ENCODE data around the gene ZDHHC16.
"Not testable (repeated sequence)": the region's sequence is repeated elsewhere in the genome, so short reads cannot be mapped to it uniquely, and the experiment has no call there.

The ZDHHC16 gene

DNA sequence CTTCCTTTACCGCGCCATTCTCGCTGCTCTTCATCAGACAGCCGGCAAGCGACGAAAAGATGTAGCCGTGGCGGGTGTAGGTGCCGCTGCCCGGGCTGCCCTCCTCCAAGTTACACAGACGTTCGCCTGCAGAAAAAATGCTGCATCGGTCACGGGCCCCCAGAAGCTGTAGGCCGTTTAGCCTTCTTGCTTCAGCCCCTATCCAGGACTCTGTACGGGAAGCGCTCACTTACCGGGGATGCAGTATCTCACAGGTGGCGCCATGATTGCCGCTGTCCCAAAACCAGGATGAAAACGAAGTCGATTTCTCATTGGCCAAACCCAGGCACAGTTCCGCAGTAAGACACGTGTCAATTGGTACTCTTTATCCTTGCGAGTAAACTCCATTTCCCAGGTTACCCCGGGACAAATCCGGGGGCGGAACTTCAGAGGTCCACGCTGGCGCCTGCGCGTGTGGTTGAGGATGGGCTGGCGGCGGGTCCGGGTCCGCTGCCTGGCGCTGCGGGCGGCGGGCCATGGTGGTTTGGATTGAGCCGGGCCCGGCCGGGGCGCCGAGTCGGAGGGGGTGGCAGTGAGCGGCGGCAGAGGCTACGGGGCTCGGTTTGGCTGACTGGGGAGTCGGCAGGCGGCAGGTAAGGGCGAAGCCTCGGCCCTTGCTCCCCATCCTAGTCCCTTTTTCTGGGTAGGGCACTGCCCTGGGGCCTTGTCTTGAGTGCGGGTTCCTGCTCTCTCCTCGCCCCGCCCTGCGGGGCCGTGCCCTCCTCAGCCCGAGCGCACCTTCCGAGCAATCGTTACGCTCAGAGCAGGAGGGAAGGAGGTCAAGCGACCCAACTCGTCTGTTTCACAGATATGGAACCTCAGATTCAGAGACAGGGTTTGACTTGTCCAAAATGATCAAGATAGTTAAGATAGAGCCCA lies at the start of gene ZDHHC16, which contains the start of gene EXOSC1:
Gene ZDHHC16 (plus strand): TSS at position 454 of the 918 bp plus-strand sequence. CDS start 5,501 bp downstream, outside the sequence.
Gene EXOSC1 (minus strand): TSS at position 285 of the 918 bp plus-strand sequence. CDS start 21 bp downstream, at position 264.
- peak within 1 kb of the TSS; percentile 97 for H3K4me3 ChIP-seq (ENCODE audit: low read length)
- peak; percentile 90 for DNase-seq (ENCODE audit: low read depth)
- TF ChIP-seq, protein P1, sequence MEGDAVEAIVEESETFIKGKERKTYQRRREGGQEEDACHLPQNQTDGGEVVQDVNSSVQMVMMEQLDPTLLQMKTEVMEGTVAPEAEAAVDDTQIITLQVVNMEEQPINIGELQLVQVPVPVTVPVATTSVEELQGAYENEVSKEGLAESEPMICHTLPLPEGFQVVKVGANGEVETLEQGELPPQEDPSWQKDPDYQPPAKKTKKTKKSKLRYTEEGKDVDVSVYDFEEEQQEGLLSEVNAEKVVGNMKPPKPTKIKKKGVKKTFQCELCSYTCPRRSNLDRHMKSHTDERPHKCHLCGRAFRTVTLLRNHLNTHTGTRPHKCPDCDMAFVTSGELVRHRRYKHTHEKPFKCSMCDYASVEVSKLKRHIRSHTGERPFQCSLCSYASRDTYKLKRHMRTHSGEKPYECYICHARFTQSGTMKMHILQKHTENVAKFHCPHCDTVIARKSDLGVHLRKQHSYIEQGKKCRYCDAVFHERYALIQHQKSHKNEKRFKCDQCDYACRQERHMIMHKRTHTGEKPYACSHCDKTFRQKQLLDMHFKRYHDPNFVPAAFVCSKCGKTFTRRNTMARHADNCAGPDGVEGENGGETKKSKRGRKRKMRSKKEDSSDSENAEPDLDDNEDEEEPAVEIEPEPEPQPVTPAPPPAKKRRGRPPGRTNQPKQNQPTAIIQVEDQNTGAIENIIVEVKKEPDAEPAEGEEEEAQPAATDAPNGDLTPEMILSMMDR (conservative IDR thresholded peaks at IDR 0.05; ENCODE audit: low read depth, low read length) = peak; percentile 20

DNA sequence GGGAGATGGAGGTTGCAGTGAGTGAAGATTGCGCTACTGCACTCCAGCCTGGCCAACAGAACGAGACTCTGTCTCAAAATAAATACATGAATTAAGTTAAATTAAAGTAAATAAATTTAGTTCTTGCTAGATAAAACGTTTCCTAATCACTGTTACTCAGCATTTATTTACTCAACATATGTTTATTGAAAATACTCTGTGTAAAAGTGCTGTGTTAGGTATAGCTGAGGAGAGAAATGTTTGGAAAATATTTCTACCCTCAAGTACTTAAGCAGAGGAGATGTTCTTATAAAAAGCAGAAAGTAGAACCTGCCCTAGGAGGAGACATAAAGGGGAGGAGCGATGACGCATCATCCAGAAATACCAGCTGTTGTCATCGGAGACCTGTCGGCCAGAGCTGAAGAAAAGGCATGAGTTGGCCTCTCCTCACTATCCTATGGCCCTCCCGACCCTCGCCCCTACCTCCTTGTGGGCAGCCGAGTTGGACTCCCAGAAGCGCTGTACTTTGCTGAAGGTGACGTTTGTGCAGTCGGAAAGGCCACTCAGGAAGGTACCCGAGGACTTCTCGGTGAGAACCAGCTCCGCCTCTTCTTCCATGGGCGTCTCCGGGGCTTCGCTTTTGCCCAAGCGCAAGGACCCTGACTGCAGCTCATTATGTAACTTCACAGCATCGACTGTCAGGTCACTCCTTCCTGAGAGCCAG lies 46.0 kb upstream of the ZDHHC16 start:
- no peak for DNase-seq (ENCODE audit: low read depth)
- H3K4me3 ChIP-seq (ENCODE audit: low read length) = peak overlapping the region; percentile 95
- TF ChIP-seq, protein P1 (conservative IDR thresholded peaks at IDR 0.05; ENCODE audit: low read depth, low read length) = no peak

DNA sequence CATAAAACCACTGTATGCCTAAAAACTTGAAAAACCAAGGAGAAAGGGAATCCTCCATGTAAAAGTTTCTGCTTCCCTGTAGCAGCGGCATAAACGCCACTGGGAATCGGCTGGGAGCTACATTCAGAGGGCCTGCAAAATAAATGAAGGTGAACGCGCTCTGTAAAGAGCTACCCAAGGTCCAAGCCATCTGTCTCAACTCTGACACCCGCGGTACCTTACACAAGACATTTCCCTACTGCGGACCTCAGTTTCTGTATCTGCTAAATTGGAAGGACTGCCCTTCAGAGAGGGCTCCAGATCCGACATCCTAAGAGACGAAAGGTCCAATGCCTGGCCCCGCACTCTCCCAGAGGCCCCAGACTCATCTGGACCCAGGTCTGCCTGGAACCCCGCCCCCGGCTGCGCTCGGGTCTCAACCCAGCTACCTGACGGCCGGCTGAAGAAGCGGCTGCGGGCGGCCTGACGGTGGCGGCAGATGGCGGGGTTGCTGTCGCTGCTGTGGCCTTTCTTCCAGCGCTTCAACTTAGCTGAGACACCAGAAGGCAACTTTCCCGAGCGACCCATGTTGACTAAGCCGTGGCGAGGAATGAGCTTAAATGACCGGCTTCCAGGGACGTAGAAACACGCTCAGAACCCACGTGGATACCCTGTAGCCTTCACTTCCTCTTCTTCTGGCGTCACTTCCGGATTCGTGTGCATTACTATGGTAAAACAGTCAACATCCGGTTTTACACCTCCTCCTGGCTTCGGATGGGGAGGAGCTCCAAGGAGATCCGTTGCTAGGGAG lies 45.1 kb upstream of the ZDHHC16 start, which contains the start of gene RRP12:
Gene RRP12 (minus strand): TSS at position 676 of the 790 bp plus-strand sequence. CDS start 109 bp downstream, at position 567.
- peak; percentile 92 for DNase-seq (ENCODE audit: low read depth)
- peak within 1 kb of the TSS; percentile 95 for H3K4me3 ChIP-seq (ENCODE audit: low read length)
- TF ChIP-seq, protein P1 (conservative IDR thresholded peaks at IDR 0.05; ENCODE audit: low read depth, low read length) = peak; percentile 27

DNA sequence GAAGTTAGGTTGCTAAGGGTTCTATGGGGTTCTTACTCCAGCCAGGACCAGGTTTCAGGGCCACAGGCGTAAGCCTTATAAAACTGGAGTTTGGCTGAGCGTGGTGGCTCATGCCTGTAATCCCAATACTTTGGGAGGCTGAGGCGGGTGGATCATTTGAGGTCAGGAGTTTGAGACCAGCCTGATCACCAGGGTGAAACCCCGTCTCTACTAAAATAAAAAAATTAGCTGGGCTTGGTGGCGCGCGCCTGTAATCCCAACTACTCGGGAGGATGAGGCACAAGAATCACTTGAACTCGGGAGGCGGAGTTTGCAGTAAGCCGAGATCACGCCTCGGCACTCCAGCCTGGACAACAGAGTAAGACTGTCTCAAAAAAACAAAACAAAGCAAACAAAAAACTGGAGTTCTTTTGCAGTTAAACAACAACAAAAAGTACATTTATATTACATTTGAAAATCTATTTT lies 44.5 kb upstream of the ZDHHC16 start:
- TF ChIP-seq, protein P1 (conservative IDR thresholded peaks at IDR 0.05; ENCODE audit: low read depth, low read length) = no peak
- DNase-seq (ENCODE audit: low read depth) = no peak
- H3K4me3 ChIP-seq (ENCODE audit: low read length) = peak overlapping the region; percentile 95

DNA sequence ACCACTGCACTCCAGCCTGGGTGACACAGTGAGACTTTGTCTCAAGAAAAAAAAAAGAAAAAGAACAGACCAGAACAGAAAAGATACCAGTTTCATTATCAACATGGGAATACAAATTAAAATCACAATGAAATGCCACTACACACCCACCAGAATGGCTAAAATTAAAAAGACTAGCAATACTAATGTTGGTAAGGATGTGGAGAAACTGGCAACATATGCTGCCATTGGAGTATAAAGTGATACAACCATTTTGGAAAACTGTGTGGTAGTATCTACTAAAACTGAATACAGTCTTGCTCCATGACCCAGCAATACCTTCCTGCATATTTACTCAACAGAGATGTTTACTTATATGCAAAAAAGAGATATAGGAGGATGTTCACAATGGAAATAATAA lies 41.9 kb upstream of the ZDHHC16 start:
- no peak overlapping the region for H3K4me3 ChIP-seq (ENCODE audit: low read length)
- TF ChIP-seq, protein P1 (conservative IDR thresholded peaks at IDR 0.05; ENCODE audit: low read depth, low read length) = no peak
- DNase-seq (ENCODE audit: low read depth) = no peak

DNA sequence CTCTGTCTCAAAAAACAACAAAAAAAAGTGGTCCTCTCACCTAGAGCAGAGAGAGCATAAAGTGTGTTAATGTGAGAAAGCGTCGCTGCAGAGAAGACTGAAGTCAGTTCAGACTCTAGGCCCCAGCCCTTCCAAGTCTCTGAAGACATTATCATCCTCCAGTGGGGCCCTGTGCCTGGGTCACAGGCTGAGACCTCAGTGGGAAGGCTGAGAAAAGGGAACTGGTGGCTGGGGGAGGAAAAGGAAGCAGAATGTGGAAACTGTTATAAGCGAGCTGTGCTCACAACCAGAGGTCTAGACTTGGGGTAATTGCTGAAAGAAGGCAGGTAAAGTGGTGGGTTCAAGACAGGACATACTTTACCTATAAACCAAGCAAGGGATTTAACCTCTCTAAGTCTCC lies 39.9 kb upstream of the ZDHHC16 start:
- no peak for DNase-seq (ENCODE audit: low read depth)
- TF ChIP-seq, protein P1 (conservative IDR thresholded peaks at IDR 0.05; ENCODE audit: low read depth, low read length) = no peak
- H3K4me3 ChIP-seq (ENCODE audit: low read length) = no peak overlapping the region

DNA sequence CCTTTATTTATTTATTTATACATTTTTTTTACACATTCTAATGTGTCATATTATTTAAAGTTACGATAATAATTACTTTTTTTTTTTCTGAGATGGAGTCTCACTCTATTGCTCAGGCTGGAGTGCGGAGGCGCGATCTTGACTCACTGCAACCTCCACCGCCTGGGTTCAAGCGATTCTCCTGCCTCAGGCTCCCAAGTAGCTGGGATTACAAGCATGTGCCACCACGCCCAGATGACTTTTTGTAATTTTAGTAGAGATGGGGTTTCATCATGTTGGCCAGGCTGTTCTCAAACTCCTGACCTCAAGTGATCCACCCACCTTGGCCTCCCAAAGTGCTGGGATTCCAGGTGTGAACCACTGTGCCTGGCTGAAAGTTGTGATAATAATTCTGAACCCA lies 39.5 kb upstream of the ZDHHC16 start:
- not testable (repeated sequence) for DNase-seq (ENCODE audit: low read depth); H3K4me3 ChIP-seq (ENCODE audit: low read length)

All from retinal pigment epithelial cell (primary cell).